ENCODE results near the gene KIAA1958. TPM values are rescaled to one million over a fixed set of nuclear protein-coding genes. Genes with fewer than 3 reads are reported as not detected.

The KIAA1958 gene
- total RNA-seq, 1 experiment from 2014 or later, result 28.6 TPM

- H3K4me1 ChIP-seq (ENCODE audit: insufficient read depth, low read length, poor library complexity, severe bottlenecking), result no peaks in the 10 kb centered on the region
- intact Hi-C loops (cut with micrococcal nuclease; ENCODE audit: unreplicated experiment), result no loop called here
- no peak overlapping the region for H3K27ac ChIP-seq (ENCODE audit: low read depth, low read length, poor library complexity, severe bottlenecking)
- H3K9me3 ChIP-seq (ENCODE audit: low read depth, low read length, poor library complexity, severe bottlenecking), result no peaks in the 10 kb centered on the region
- TF ChIP-seq CTCF (conservative IDR thresholded peaks at IDR 0.05; ENCODE audit: low read depth, low read length) (no peak), EZH2 (IDR thresholded peaks at IDR 0.05; ENCODE audit: borderline replicate concordance, low read depth, low read length, poor library complexity, severe bottlenecking) (no peak)
- no peak overlapping the region for H3K4me3 ChIP-seq (ENCODE audit: low read depth, low read length, poor library complexity, severe bottlenecking)
- H3K36me3 ChIP-seq (ENCODE audit: insufficient read depth, low read length, poor library complexity, severe bottlenecking), result no peaks in the 10 kb centered on the region
- H3K27me3 ChIP-seq (replicated peaks; ENCODE audit: insufficient read depth, low read depth, low read length, poor library complexity), result no peaks in the 10 kb centered on the region
- POLR2A ChIA-PET (ENCODE audit: low non-redundant PET), result no interaction called here
- CTCF ChIA-PET, result no interaction called here
- BruUV-seq (replicated peaks), result no TSS peak
- no peak for DNase-seq (ENCODE audit: low spot score)
Observed at GRCh38 chr9:112472996-112473395, 13.6 kb upstream of the KIAA1958 start.

GRCh38 chr9:112473986-112474385, 12.6 kb upstream of the KIAA1958 start:
- POLR2A ChIA-PET (ENCODE audit: low non-redundant PET), result no interaction called here
- CTCF ChIA-PET, result no interaction called here
- Histone ChIP-seq H3K36me3 (ENCODE audit: insufficient read depth, low read length, poor library complexity, severe bottlenecking) (no peaks in the 10 kb centered on the region), H3K9me3 (ENCODE audit: low read depth, low read length, poor library complexity, severe bottlenecking) (no peaks in the 10 kb centered on the region), H3K27me3 (replicated peaks; ENCODE audit: insufficient read depth, low read depth, low read length, poor library complexity) (no peaks in the 10 kb centered on the region), H3K27ac (ENCODE audit: low read depth, low read length, poor library complexity, severe bottlenecking) (no peak overlapping the region), H3K4me1 (ENCODE audit: insufficient read depth, low read length, poor library complexity, severe bottlenecking) (no peaks in the 10 kb centered on the region), H3K4me3 (ENCODE audit: low read depth, low read length, poor library complexity, severe bottlenecking) (no peak overlapping the region)
- TF ChIP-seq CTCF (conservative IDR thresholded peaks at IDR 0.05; ENCODE audit: low read depth, low read length), result no peak
- TF ChIP-seq EZH2 (IDR thresholded peaks at IDR 0.05; ENCODE audit: borderline replicate concordance, low read depth, low read length, poor library complexity, severe bottlenecking), result no peak
- DNase-seq (ENCODE audit: low spot score), result no peak
- intact Hi-C loops (cut with micrococcal nuclease; ENCODE audit: unreplicated experiment), result no loop called here
- no TSS peak for BruUV-seq (replicated peaks)

GRCh38 chr9:112475318-112475717, 11.3 kb upstream of the KIAA1958 start:
- H3K4me1 ChIP-seq (ENCODE audit: insufficient read depth, low read length, poor library complexity, severe bottlenecking), result no peaks in the 10 kb centered on the region
- H3K36me3 ChIP-seq (ENCODE audit: insufficient read depth, low read length, poor library complexity, severe bottlenecking), result no peaks in the 10 kb centered on the region
- no peak for TF ChIP-seq CTCF (conservative IDR thresholded peaks at IDR 0.05; ENCODE audit: low read depth, low read length)
- TF ChIP-seq EZH2 (IDR thresholded peaks at IDR 0.05; ENCODE audit: borderline replicate concordance, low read depth, low read length, poor library complexity, severe bottlenecking), result no peak
- BruUV-seq (replicated peaks), result no TSS peak
- intact Hi-C loops (cut with micrococcal nuclease; ENCODE audit: unreplicated experiment), result no loop called here
- DNase-seq (ENCODE audit: low spot score), result no peak
- ChIA-PET POLR2A (ENCODE audit: low non-redundant PET) (no interaction called here), CTCF (no interaction called here)
- H3K27ac ChIP-seq (ENCODE audit: low read depth, low read length, poor library complexity, severe bottlenecking), result no peak overlapping the region
- H3K9me3 ChIP-seq (ENCODE audit: low read depth, low read length, poor library complexity, severe bottlenecking), result no peaks in the 10 kb centered on the region
- no peaks in the 10 kb centered on the region for H3K27me3 ChIP-seq (replicated peaks; ENCODE audit: insufficient read depth, low read depth, low read length, poor library complexity)
- no peak overlapping the region for H3K4me3 ChIP-seq (ENCODE audit: low read depth, low read length, poor library complexity, severe bottlenecking)
